Aorta (tissue), 5 donors: ENCODE data around the gene CNTN1. TPM values are rescaled to one million over a fixed set of nuclear protein-coding genes. Genes with fewer than 3 reads are reported as not detected.

Experiments used
- ATAC-seq: fragments of 200-7000 bp; cut with Tn5 transposase; one replicate; pipeline ENCODE4 v1.9.1; 2022; ENCODE audit warnings: moderate library complexity; ENCODE audit not compliant: low FRiP score
- DNase-seq, 2 donors: peaks; one replicate each; pipeline ENCODE4 v3.0.0-alpha.2; 2020
- H3K27ac ChIP-seq, 2 donors: one replicate each; pipeline ENCODE4 v1.5.1; 2013; ENCODE audit warnings: low read length in 2 of 2, mild to moderate bottlenecking in 2 of 2, moderate library complexity in 2 of 2, control low read depth in 1 of 2, inconsistent platforms in 1 of 2, low read depth in 1 of 2
- H3K27me3 ChIP-seq, 2 donors: one replicate each; pipeline ENCODE4 v1.6.1; 2013; ENCODE audit warnings: control low read depth in 1 of 2, low read length in 1 of 2, mild to moderate bottlenecking in 1 of 2, moderate library complexity in 1 of 2; ENCODE audit not compliant: insufficient read depth in 2 of 2, control insufficient read depth in 1 of 2
- H3K36me3 ChIP-seq, 2 donors: one replicate each; pipeline ENCODE4 v1.6.1; 2013; ENCODE audit warnings: control low read depth in 1 of 2, low read length in 1 of 2, mild to moderate bottlenecking in 1 of 2; ENCODE audit not compliant: insufficient read depth in 2 of 2, control insufficient read depth in 1 of 2
- H3K4me1 ChIP-seq, 2 donors: one replicate each; pipeline ENCODE4 v1.6.1; 2013; ENCODE audit warnings: low read length in 2 of 2, control low read depth in 1 of 2, mild to moderate bottlenecking in 1 of 2, moderate library complexity in 1 of 2; ENCODE audit not compliant: insufficient read depth in 2 of 2, control insufficient read depth in 1 of 2
- H3K4me3 ChIP-seq, 2 donors: one replicate each; pipeline ENCODE4 v1.5.1; 2013; ENCODE audit warnings: low read length in 2 of 2, control low read depth in 1 of 2, mild to moderate bottlenecking in 1 of 2
- H3K9me3 ChIP-seq: one replicate; pipeline ENCODE4 v1.6.1; 2013; ENCODE audit warnings: mild to moderate bottlenecking, low read length; ENCODE audit not compliant: control insufficient read depth
- WGBS, 2 donors: extraction: QIAGEN DNeasy Blood & Tissue Kit; methylation state at CpG; one replicate each; pipeline ENCODE4 v1.1.7; 2013; 5-methylcytosine and 5-hydroxymethylcytosine counted together
- intact Hi-C, 2 donors: fragments of 100-400 bp; cut with DNase I; formaldehyde crosslinking; loops; one replicate each; pipeline versions ENCODE4 v1.14.2 to v1.15.0; 2022
- polyA plus RNA-seq, 2 donors: library from polyadenylated mRNA; stranded (reverse); fragments of 200-250 nt; gene quantifications; one replicate each; pipeline ENCODE4 v1.2.3, GENCODE V29; 2013
- total RNA-seq, 2 donors: library from RNA; stranded (reverse); fragmentation: NEBNext Ultra II Directional; extraction: Animal tissue kit (Norgen Biotek cat#: 25700); gene quantifications; one replicate each; pipeline ENCODE4 v1.2.1, GENCODE V29; 2021
- donor health status: healthy with polysubstance abuse.
- donor health status: Bipolar disorder and iron deficiency.
- donor health status: DM: no; HTN: no; CAD: no.
- donor health status: DM: no; HTN: no; CAD: no.
- donor health status: DM: yes; HTN: yes; CAD: no.

CNTN1 gene
- total and polyA plus RNA-seq, 4 donors: 1.0 to 23.0 (median 9.0) TPM

DNA sequence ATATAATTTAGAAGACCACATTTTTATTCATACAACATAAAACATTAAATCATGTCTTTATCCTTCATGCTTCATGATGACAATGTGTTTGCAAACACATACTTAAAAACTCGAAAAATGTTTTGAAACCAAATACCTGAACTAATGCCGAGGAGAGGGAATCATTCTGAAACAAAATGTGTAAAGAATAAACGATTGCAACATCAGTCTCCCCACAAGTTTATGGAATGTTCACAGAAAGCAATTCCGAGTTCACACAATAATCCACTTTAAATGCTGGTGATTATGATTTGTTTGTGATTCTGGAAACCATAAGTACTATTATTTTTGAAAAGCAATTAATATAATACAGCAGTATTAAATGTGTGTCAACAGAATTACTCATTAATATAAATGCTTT is 411.4 kb downstream of the CNTN1 start:
- ATAC-seq (no peak), DNase-seq (no peak)
- Histone ChIP-seq H3K27ac (no peak overlapping the region), H3K9me3 (no peaks in the 10 kb centered on the region), H3K27me3 (no peaks in the 10 kb centered on the region), H3K4me1 (no peaks in the 10 kb centered on the region), H3K36me3 (no peaks in the 10 kb centered on the region), H3K4me3 (no peak overlapping the region)
- intact Hi-C loops: no loop called here
- WGBS, 2 donors: 53 to 71% methylated on average over 4 of the region's 4 CpGs

DNA sequence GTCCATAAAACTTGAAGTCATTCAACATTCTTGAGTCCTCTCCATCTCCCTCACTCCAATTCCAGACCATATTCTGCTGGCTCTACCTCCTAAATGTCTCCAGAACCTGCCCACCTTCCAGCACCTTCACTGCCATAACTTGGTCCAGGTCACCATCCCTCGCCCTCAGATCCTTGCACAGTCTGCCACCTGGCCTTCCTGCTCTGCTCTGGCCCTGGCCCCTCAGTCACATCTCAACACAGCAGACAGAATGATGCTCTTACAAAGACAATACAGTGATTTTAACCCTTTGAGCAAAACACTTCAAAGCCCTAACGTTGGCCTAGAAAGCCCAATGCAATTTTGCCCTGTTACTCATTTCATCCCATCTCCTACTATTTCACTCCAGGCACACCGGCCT is 414.1 kb downstream of the CNTN1 start:
- H3K9me3 ChIP-seq: no peaks in the 10 kb centered on the region
- DNase-seq (no peak), ATAC-seq (no peak)
- H3K36me3 ChIP-seq: no peaks in the 10 kb centered on the region
- 93 to 96% methylated on average over 3 of the region's 3 CpGs for WGBS, 2 donors
- no peaks in the 10 kb centered on the region for H3K4me1 ChIP-seq
- intact Hi-C loops: no loop called here
- H3K27me3 ChIP-seq: no peaks in the 10 kb centered on the region
- H3K4me3 ChIP-seq: no peak overlapping the region
- no peak overlapping the region for H3K27ac ChIP-seq

DNA sequence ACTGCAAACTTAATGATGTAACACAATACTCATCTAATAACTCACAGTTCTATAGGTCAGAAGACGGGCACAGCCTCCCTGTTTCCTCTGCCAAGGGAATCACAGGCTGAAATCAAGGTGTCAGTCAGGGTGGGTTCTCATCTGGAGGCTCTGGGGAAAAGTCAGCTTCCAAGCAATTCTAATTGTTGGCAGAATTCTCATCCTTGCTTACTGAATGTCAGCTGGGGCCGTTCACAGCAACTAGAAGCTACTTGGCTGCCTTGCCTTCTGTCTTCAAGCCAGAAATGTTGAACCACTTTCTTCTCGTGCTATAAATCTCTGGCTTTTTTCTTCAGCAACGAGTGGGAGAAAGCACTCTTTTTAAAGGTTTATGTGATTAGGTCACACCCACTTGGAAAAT is 415.8 kb downstream of the CNTN1 start:
- intact Hi-C loops: no loop called here
- no peaks in the 10 kb centered on the region for H3K36me3 ChIP-seq
- DNase-seq (no peak), ATAC-seq (no peak)
- H3K4me3 ChIP-seq: no peak overlapping the region
- H3K27ac ChIP-seq: no peak overlapping the region
- H3K27me3 ChIP-seq: no peaks in the 10 kb centered on the region
- no peaks in the 10 kb centered on the region for H3K4me1 ChIP-seq
- 15 to 17% methylated on average over 4 of the region's 4 CpGs for WGBS, 2 donors
- no peaks in the 10 kb centered on the region for H3K9me3 ChIP-seq

DNA sequence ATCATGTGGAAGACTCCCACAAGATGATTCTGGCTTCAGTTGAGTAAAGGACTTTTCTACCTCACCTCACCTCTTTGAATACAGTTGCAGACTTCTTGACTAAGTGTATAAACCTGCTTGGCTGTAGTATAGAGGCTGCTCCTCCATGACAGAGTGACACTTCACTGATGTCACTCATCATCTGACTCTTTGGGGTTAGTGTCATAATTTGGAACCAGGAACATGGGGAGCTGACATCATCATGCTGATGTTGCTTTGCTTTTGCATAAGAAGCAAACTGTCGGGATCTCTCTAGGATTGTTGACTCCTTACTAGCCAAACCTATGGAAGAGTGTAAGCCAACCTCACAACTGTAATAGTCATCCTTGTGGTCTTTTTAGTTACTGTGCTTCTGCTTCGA is 420.7 kb downstream of the CNTN1 start:
- ATAC-seq: no peak
- Histone ChIP-seq H3K36me3 (no peaks in the 10 kb centered on the region), H3K4me3 (no peak overlapping the region), H3K27ac (no peak overlapping the region), H3K4me1 (no peaks in the 10 kb centered on the region), H3K27me3 (no peaks in the 10 kb centered on the region), H3K9me3 (no peaks in the 10 kb centered on the region)
- intact Hi-C loops: no loop called here
- WGBS, 2 donors: 78 to 84% methylated on average over 2 of the region's 2 CpGs
- DNase-seq: no peak

DNA sequence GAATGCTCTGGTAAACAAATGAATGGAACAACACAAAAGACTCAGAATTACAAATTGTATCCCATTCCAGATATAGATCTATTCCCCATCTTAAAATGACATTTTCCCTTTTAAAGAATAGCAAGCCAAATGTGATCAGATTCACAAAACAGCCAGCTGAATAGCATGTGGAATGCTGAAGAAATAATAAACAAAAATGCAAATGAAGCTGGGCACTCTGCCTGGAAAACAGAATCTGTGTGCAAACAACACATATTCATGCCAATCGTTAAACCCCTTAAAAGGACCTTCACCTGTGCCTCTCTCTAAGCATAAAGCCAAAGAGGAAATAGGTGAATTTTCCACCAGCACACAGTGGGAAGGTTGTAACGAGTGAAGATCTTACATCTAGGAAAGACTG is 428.0 kb downstream of the CNTN1 start:
- intact Hi-C loops: no loop called here
- Histone ChIP-seq H3K4me1 (no peaks in the 10 kb centered on the region), H3K27ac (no peak overlapping the region), H3K4me3 (no peak overlapping the region), H3K9me3 (no peaks in the 10 kb centered on the region), H3K27me3 (no peaks in the 10 kb centered on the region), H3K36me3 (no peaks in the 10 kb centered on the region)
- DNase-seq (no peak), ATAC-seq (no peak)
- 91 to 94% methylated on average over 2 of the region's 2 CpGs for WGBS, 2 donors

DNA sequence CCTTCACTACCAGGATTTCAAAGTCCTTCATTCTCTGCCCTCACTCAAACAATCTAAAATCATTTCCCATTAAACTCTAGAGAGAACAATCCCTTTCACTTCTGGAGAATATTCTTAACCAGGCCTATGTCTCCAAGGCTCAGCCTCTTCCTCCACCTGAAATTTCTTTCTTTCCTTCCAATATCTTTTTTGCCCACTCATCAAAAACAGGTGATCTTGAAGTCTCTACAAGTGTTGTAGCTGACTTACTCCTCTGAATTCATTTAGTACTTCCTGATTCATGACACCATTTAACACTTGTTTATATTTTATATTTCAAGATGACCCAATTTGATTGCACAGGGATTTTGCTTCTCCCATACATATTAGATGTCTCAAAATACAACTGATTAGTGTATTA is 429.1 kb downstream of the CNTN1 start:
- H3K27me3 ChIP-seq: no peaks in the 10 kb centered on the region
- intact Hi-C loops: no loop called here
- no peak for DNase-seq
- ATAC-seq: no peak
- H3K4me1 ChIP-seq: no peaks in the 10 kb centered on the region
- no peak overlapping the region for H3K27ac ChIP-seq
- H3K4me3 ChIP-seq: no peak overlapping the region
- no peaks in the 10 kb centered on the region for H3K36me3 ChIP-seq
- H3K9me3 ChIP-seq: no peaks in the 10 kb centered on the region
